ENCODE data around the gene ATP7B.

Gene ATP7B

DNA sequence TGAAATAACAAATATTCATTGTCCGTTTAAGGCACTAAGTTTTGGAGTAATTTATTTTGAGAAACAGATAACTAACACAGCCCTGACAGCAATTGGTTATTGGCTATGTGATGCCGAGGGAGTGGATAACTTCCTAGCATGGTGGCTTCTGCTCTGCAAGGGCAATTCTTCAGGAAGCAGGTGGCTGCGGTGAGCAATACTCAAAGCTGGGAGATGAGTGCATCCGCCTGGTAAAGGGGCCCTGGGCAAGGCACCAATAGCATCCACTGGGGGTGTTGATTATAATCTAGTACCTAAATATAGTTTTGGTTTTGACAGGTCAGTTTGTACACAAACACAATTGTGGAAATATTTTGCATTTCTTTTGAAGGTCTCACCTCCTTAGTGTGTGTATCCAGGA is 108.5 kb downstream of the ATP7B start:
- 87% methylated on average over 4 of the region's 4 CpGs for WGBS
- Histone ChIP-seq H3K36me3 (ENCODE audit: insufficient read depth, low read length) (no peaks in the 10 kb centered on the region), H3K27me3 (ENCODE audit: insufficient read depth, low read length) (no peaks in the 10 kb centered on the region), H3K9me3 (ENCODE audit: insufficient read depth, low read depth, low read length) (no peaks in the 10 kb centered on the region), H3K4me3 (ENCODE audit: low read length) (no peak overlapping the region), H3K4me1 (ENCODE audit: insufficient read depth, low read length) (peaks cover 6% of the 10 kb centered on the region; the same call in 1 of the 2 replicates), H3K27ac (ENCODE audit: low read depth, low read length) (no peak overlapping the region), H3K9ac (ENCODE audit: low read depth, low read length) (no peak overlapping the region)

DNA sequence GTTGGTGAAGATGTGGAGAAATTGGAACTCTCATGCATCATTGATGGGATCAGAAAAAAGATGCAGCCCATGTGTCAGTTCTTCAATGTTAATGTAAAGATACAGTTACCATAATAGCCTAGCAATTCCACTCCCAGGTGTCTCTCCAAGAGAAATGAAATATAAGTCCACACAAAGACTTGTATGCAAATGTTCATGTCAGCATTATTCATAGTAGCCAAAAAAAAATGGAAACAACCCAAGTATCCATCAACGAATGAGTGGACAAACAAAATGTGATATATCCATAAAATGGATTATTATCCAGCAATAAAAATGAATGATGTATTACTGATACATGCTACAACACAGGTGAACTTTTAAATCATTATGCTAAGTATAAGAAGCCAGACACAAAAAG is 110.8 kb downstream of the ATP7B start:
- Histone ChIP-seq H3K4me3 (ENCODE audit: low read length) (no peak overlapping the region), H3K9me3 (ENCODE audit: insufficient read depth, low read depth, low read length) (no peaks in the 10 kb centered on the region), H3K27me3 (ENCODE audit: insufficient read depth, low read length) (no peaks in the 10 kb centered on the region), H3K9ac (ENCODE audit: low read depth, low read length) (no peak overlapping the region), H3K27ac (ENCODE audit: low read depth, low read length) (no peak overlapping the region), H3K36me3 (ENCODE audit: insufficient read depth, low read length) (no peaks in the 10 kb centered on the region), H3K4me1 (ENCODE audit: insufficient read depth, low read length) (no peaks in the 10 kb centered on the region)
- no CpG with 5 or more reads among the region's 1 CpG for WGBS

DNA sequence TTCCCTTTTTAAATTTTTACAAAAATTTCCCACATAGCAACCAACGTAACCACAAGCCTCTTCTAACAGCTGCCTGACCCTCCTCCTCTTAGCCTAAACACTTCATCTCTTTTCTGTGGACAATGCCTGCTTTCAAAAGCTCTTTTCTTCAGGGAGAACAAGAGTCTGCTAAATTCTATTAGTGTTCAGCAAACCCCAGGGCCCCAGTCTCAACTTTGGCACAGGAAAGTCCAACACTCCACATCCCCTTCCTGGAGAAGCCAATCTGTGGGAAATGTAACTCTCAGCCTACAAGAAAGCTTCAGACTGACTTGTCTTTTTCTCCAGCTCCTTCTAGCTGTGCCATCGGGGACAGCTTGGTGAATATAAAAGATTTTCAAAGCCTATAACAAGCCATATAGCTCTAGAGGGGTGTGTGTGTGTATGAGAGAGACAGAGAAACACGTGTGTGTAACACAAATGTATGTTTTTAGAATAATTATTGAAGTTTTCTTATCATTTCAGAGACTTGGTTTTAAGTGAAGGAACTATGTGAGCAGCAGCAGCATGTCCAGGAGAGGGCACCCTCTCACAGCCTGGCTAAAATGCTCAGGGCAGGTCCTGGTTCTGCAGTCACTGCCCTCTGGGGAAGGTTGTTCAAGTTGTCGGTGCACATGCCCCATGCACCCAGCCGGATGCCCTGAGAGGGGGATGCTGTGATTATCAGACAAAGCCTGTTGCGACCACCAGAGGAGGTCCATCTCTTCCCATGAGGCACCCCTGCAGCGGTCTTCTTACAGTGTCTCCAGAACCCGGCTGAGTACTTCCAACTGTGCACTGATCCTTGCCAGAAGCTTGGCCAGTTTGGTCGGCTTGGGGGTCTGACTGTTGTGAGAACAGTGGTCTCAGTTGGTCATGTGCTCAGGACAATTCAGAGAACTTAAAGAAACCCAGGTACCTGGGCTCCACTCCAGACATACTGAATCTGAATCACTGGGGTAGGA is 115.1 kb downstream of the ATP7B start:
- no peak overlapping the region for H3K27ac ChIP-seq (ENCODE audit: low read depth, low read length)
- H3K9me3 ChIP-seq (ENCODE audit: insufficient read depth, low read depth, low read length): no peaks in the 10 kb centered on the region
- WGBS: 65% methylated on average over 9 of the region's 9 CpGs
- H3K4me3 ChIP-seq (ENCODE audit: low read length): no peak overlapping the region
- H3K36me3 ChIP-seq (ENCODE audit: insufficient read depth, low read length): no peaks in the 10 kb centered on the region
- no peak overlapping the region for H3K9ac ChIP-seq (ENCODE audit: low read depth, low read length)
- no peaks in the 10 kb centered on the region for H3K4me1 ChIP-seq (ENCODE audit: insufficient read depth, low read length)
- H3K27me3 ChIP-seq (ENCODE audit: insufficient read depth, low read length): no peaks in the 10 kb centered on the region

DNA sequence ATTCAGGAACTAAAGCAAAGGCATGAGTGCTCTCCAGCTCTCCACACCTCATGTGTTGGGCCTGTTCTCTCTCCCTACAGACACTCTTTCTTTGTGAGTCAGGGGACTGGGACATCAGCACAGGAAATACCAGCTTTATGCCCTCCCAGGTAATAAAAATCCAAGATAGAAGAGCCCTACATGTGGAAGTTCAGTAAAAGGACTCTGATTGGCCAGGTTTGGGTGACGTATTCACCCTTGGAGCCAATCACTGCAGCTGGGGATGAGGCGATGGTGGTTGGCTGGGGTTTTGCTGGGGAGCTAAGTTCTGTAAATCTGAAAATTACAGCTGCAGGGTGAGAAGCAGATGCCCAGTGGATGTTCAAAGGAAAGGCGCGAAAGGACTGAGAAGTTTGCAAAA is 117.0 kb downstream of the ATP7B start:
- H3K4me1 ChIP-seq (ENCODE audit: insufficient read depth, low read length): no peaks in the 10 kb centered on the region
- H3K9ac ChIP-seq (ENCODE audit: low read depth, low read length): no peak overlapping the region
- H3K27ac ChIP-seq (ENCODE audit: low read depth, low read length): no peak overlapping the region
- no peaks in the 10 kb centered on the region for H3K27me3 ChIP-seq (ENCODE audit: insufficient read depth, low read length)
- 88% methylated on average over 4 of the region's 4 CpGs for WGBS
- H3K36me3 ChIP-seq (ENCODE audit: insufficient read depth, low read length): no peaks in the 10 kb centered on the region
- H3K4me3 ChIP-seq (ENCODE audit: low read length): no peak overlapping the region
- H3K9me3 ChIP-seq (ENCODE audit: insufficient read depth, low read depth, low read length): no peaks in the 10 kb centered on the region

DNA sequence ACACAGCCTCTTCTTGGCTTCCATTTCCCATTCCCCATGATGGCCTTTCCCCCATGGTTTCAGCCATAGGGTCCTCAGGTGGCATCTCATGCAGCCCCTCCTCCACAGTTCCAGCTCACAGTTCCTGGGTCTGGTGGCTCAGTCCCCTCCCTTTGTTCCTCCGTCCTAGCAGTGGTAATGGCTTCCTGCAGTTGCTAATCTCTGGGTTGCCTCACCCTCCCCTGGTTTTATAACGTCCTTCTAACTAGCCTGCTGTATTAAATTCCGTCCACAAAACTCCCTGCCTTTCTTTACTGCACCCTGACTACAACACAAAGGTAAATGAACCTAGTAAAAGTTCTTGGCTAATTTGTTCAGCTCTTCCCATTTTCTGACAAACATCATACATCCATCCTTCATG is 118.6 kb downstream of the ATP7B start:
- Histone ChIP-seq H3K4me3 (ENCODE audit: low read length) (no peak overlapping the region), H3K27me3 (ENCODE audit: insufficient read depth, low read length) (no peaks in the 10 kb centered on the region), H3K9ac (ENCODE audit: low read depth, low read length) (no peak overlapping the region), H3K36me3 (ENCODE audit: insufficient read depth, low read length) (no peaks in the 10 kb centered on the region), H3K9me3 (ENCODE audit: insufficient read depth, low read depth, low read length) (no peaks in the 10 kb centered on the region), H3K4me1 (ENCODE audit: insufficient read depth, low read length) (no peaks in the 10 kb centered on the region), H3K27ac (ENCODE audit: low read depth, low read length) (no peak overlapping the region)
- 72% methylated on average over 3 of the region's 3 CpGs for WGBS

DNA sequence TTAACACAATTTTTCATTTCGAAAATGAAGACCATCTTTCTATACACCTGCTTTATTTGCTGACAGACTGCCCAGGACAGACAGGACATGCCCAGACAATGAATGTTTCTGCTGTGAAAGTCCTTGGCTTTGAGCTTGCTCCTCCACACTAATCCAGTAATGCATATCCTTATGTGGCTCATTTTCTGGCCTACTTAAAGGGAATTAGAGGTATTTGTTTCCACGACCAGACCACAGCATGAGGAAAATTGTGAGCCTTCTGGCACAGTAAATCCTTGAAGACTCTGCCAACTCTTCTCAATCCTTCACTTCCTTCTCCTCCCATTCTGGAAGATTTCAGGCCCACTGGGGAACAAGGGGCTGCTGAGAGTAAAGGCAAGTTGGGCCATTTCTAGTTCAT is 123.8 kb downstream of the ATP7B start:
- peaks cover 10% of the 10 kb centered on the region for H3K9me3 ChIP-seq (ENCODE audit: insufficient read depth, low read depth, low read length)
- H3K36me3 ChIP-seq (ENCODE audit: insufficient read depth, low read length): no peaks in the 10 kb centered on the region
- H3K4me1 ChIP-seq (ENCODE audit: insufficient read depth, low read length): no peaks in the 10 kb centered on the region
- H3K27me3 ChIP-seq (ENCODE audit: insufficient read depth, low read length): no peaks in the 10 kb centered on the region
- no peak overlapping the region for H3K27ac ChIP-seq (ENCODE audit: low read depth, low read length)
- no peak overlapping the region for H3K9ac ChIP-seq (ENCODE audit: low read depth, low read length)
- WGBS: 88% methylated on average over 2 of the region's 2 CpGs
- H3K4me3 ChIP-seq (ENCODE audit: low read length): no peak overlapping the region

DNA sequence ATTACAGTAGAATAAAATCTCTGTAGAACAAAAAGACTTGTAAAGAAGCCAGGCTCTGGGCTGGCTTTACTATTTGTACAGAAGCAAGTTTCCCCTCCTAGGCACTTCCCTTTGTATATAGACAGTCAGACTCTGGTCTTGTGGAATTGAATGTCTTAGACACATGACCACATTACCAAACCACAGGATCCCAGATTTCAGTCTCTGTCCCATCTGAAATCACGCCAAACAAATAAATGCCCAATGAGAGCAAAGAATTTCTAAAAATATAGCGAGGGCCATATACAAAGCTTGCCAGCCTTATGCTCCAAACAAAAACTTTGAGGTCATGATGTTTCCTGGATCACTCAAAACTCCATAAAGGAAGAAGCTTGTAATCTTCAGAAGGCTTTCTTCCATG is 125.6 kb downstream of the ATP7B start:
- no peak overlapping the region for H3K9ac ChIP-seq (ENCODE audit: low read depth, low read length)
- peaks cover 13% of the 10 kb centered on the region for H3K9me3 ChIP-seq (ENCODE audit: insufficient read depth, low read depth, low read length)
- H3K4me1 ChIP-seq (ENCODE audit: insufficient read depth, low read length): no peaks in the 10 kb centered on the region
- WGBS: 90% methylated on average over 2 of the region's 2 CpGs
- H3K4me3 ChIP-seq (ENCODE audit: low read length): no peak overlapping the region
- H3K27me3 ChIP-seq (ENCODE audit: insufficient read depth, low read length): no peaks in the 10 kb centered on the region
- H3K36me3 ChIP-seq (ENCODE audit: insufficient read depth, low read length): no peaks in the 10 kb centered on the region
- H3K27ac ChIP-seq (ENCODE audit: low read depth, low read length): no peak overlapping the region

DNA sequence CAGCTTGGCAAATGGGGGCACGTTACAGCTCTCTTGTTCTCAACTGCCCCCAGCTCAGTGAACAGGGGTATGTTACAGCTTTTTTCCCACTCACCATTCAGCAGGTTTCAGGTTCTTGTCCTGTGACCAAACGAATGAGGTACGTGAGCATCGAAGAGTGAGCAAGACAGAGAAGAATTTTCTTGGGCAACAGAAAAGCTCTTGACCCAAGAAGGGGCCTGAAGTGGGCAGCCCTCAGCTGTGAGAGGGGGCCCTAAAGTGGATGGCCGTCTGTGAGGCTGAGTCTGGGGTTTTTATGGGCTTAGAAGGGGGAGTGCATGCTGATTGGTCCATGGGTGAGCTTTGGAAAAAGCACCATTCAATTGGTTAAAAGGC is 128.0 kb downstream of the ATP7B start:
- H3K9me3 ChIP-seq (ENCODE audit: insufficient read depth, low read depth, low read length): peaks cover 13% of the 10 kb centered on the region
- no peaks in the 10 kb centered on the region for H3K36me3 ChIP-seq (ENCODE audit: insufficient read depth, low read length)
- H3K27me3 ChIP-seq (ENCODE audit: insufficient read depth, low read length): no peaks in the 10 kb centered on the region
- WGBS: 71% methylated on average over 5 of the region's 5 CpGs
- no peaks in the 10 kb centered on the region for H3K4me1 ChIP-seq (ENCODE audit: insufficient read depth, low read length)
- H3K27ac ChIP-seq (ENCODE audit: low read depth, low read length): no peak overlapping the region
- H3K9ac ChIP-seq (ENCODE audit: low read depth, low read length): no peak overlapping the region
- no peak overlapping the region for H3K4me3 ChIP-seq (ENCODE audit: low read length)
